ENCODE results near the gene ARHGAP44. TPM values are rescaled to one million over a fixed set of nuclear protein-coding genes. Genes with fewer than 3 reads are reported as not detected.

Gene ARHGAP44
- total RNA-seq, 1 experiment from 2014 or later: 0.40 TPM

DNA sequence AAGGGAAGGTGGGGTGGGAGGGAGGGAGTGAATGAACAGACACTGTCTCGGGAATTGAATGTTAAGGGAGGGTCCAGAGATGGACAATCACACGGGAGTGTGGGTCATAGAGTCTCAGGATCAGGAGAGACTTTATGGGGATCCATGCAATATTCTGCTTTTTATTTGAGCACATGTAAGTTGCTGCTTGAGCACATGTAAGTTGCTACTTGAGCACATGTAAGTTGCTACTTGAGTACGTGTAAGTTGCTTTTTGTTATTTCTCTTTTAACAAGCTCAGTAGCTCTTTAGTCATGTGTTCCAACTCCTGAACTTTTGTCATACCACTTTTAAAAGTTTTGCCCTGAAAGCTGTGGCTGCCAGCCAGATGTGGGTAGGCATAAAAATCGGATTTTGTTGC lies 110.3 kb downstream of the ARHGAP44 start:
- intact Hi-C loops (cut with micrococcal nuclease): no loop called here
- CTCF ChIA-PET: no interaction called here

DNA sequence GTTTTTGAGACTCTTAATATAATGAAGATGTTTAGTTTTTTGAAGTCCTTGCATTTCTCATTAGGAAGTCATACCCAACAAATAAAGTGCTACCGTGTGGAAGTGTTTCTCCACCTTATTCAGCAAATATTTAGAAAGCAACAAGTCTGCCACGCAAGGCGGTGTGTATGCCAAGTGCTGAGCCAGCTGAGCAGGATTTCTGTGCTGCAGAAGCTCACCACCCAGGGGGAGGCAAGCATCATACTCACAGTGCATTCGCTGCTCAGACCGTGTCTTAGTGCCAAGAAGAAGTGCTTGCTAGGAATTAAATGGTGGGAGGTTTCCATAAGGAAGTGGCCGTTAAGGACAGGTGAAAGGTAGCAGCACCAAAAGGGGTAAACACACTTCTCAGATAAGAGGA lies 111.2 kb downstream of the ARHGAP44 start:
- no peak overlapping the region for H2AFZ ChIP-seq (ENCODE audit: low read length)
- H3K9ac ChIP-seq (ENCODE audit: low read length): no peak overlapping the region
- H3K4me2 ChIP-seq (ENCODE audit: low read length): no peak overlapping the region
- BruUV-seq (replicated peaks): no TSS peak
- no peaks in the 10 kb centered on the region for H4K20me1 ChIP-seq (ENCODE audit: low read length)
- ATAC-seq: no peak
- no peaks in the 10 kb centered on the region for H3K4me1 ChIP-seq (ENCODE audit: insufficient read depth, low read length)
- CTCF ChIA-PET: no interaction called here
- no peak overlapping the region for H3K4me3 ChIP-seq (ENCODE audit: low read length)
- no peaks in the 10 kb centered on the region for H3K9me2 ChIP-seq (replicated peaks; ENCODE audit: low read length)
- H3K79me2 ChIP-seq (ENCODE audit: low read length): no peaks in the 10 kb centered on the region
- H3K27ac ChIP-seq (ENCODE audit: low read length): no peak overlapping the region
- no peak for DNase-seq
- H3K36me3 ChIP-seq (ENCODE audit: low read depth, low read length): no peaks in the 10 kb centered on the region
- no peaks in the 10 kb centered on the region for H3F3A ChIP-seq (ENCODE audit: low read length, unreplicated experiment)
- no peaks in the 10 kb centered on the region for H3K27me3 ChIP-seq (ENCODE audit: low read length)
- TF ChIP-seq, protein P1, sequence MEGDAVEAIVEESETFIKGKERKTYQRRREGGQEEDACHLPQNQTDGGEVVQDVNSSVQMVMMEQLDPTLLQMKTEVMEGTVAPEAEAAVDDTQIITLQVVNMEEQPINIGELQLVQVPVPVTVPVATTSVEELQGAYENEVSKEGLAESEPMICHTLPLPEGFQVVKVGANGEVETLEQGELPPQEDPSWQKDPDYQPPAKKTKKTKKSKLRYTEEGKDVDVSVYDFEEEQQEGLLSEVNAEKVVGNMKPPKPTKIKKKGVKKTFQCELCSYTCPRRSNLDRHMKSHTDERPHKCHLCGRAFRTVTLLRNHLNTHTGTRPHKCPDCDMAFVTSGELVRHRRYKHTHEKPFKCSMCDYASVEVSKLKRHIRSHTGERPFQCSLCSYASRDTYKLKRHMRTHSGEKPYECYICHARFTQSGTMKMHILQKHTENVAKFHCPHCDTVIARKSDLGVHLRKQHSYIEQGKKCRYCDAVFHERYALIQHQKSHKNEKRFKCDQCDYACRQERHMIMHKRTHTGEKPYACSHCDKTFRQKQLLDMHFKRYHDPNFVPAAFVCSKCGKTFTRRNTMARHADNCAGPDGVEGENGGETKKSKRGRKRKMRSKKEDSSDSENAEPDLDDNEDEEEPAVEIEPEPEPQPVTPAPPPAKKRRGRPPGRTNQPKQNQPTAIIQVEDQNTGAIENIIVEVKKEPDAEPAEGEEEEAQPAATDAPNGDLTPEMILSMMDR (conservative IDR thresholded peaks at IDR 0.05; ENCODE audit: low read depth, low read length): no peak
- TF ChIP-seq EZH2 (IDR thresholded peaks at IDR 0.05; ENCODE audit: low read length, unreplicated experiment): no peak
- TF ChIP-seq EZH2phosphoT487 (IDR thresholded peaks at IDR 0.05; ENCODE audit: borderline replicate concordance, low read length): no peak
- POLR2A ChIA-PET (ENCODE audit: unreplicated experiment): no interaction called here
- intact Hi-C loops (cut with micrococcal nuclease): no loop called here
- H3K9me3 ChIP-seq (ENCODE audit: low read length): peaks cover 4% of the 10 kb centered on the region; the same call in 1 of the 2 replicates

More for the DNA sequence above, 110.3 kb downstream of the ARHGAP44 start:
- no peaks in the 10 kb centered on the region for H3K4me1 ChIP-seq (ENCODE audit: insufficient read depth, low read length)
- no peaks in the 10 kb centered on the region for H3K36me3 ChIP-seq (ENCODE audit: low read depth, low read length)
- no peak overlapping the region for H3K27ac ChIP-seq (ENCODE audit: low read length)
- H3K9me3 ChIP-seq (ENCODE audit: low read length): peaks cover 4% of the 10 kb centered on the region; the same call in 1 of the 2 replicates
- ATAC-seq (no peak), DNase-seq (no peak)
- H3K4me2 ChIP-seq (ENCODE audit: low read length): no peak overlapping the region
- no peaks in the 10 kb centered on the region for H3K27me3 ChIP-seq (ENCODE audit: low read length)
- no peak overlapping the region for H2AFZ ChIP-seq (ENCODE audit: low read length)
- no peaks in the 10 kb centered on the region for H3K9me2 ChIP-seq (replicated peaks; ENCODE audit: low read length)
- BruUV-seq (replicated peaks): no TSS peak
- H4K20me1 ChIP-seq (ENCODE audit: low read length): no peaks in the 10 kb centered on the region
- POLR2A ChIA-PET (ENCODE audit: unreplicated experiment): no interaction called here
- no peak overlapping the region for H3K4me3 ChIP-seq (ENCODE audit: low read length)
- no peaks in the 10 kb centered on the region for H3F3A ChIP-seq (ENCODE audit: low read length, unreplicated experiment)
- no peak overlapping the region for H3K9ac ChIP-seq (ENCODE audit: low read length)
- TF ChIP-seq EZH2phosphoT487 (IDR thresholded peaks at IDR 0.05; ENCODE audit: borderline replicate concordance, low read length): no peak
- no peak for TF ChIP-seq EZH2 (IDR thresholded peaks at IDR 0.05; ENCODE audit: low read length, unreplicated experiment)
- TF ChIP-seq, protein P1 (conservative IDR thresholded peaks at IDR 0.05; ENCODE audit: low read depth, low read length): no peak
- no peaks in the 10 kb centered on the region for H3K79me2 ChIP-seq (ENCODE audit: low read length)

DNA sequence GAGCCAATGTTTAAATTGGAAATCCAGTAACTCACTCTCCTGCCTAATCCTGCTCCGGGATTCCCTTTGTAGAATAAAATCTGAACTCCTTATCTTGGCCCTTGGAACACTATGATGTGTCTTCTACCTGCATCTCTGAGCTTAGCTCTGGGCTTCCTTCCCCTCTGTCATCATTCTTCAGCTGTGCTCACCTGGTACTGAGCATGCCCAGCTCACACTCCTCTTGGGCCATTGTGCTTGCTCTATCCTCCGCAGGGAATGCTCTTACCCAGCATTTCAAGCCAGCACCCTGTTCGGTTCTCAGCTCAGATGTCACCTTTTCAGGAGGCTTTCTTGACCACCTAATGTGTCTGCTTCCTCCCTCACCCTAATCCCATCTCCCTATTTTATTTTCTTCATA lies 112.7 kb downstream of the ARHGAP44 start:
- Histone ChIP-seq H3K9me2 (replicated peaks; ENCODE audit: low read length) (no peaks in the 10 kb centered on the region), H3K9me3 (ENCODE audit: low read length) (peaks cover 4% of the 10 kb centered on the region; the same call in 1 of the 2 replicates), H3K9ac (ENCODE audit: low read length) (no peak overlapping the region), H3K27me3 (ENCODE audit: low read length) (no peaks in the 10 kb centered on the region), H3K4me3 (ENCODE audit: low read length) (no peak overlapping the region), H3K36me3 (ENCODE audit: low read depth, low read length) (no peaks in the 10 kb centered on the region), H3K79me2 (ENCODE audit: low read length) (no peaks in the 10 kb centered on the region), H3F3A (ENCODE audit: low read length, unreplicated experiment) (no peaks in the 10 kb centered on the region), H3K27ac (ENCODE audit: low read length) (no peak overlapping the region), H4K20me1 (ENCODE audit: low read length) (no peaks in the 10 kb centered on the region), H3K4me1 (ENCODE audit: insufficient read depth, low read length) (no peaks in the 10 kb centered on the region), H2AFZ (ENCODE audit: low read length) (no peak overlapping the region), H3K4me2 (ENCODE audit: low read length) (no peak overlapping the region)
- ChIA-PET CTCF (no interaction called here), POLR2A (ENCODE audit: unreplicated experiment) (no interaction called here)
- DNase-seq (no peak), ATAC-seq (no peak)
- TF ChIP-seq, protein P1 (conservative IDR thresholded peaks at IDR 0.05; ENCODE audit: low read depth, low read length): no peak
- TF ChIP-seq EZH2 (IDR thresholded peaks at IDR 0.05; ENCODE audit: low read length, unreplicated experiment) (no peak), EZH2phosphoT487 (IDR thresholded peaks at IDR 0.05; ENCODE audit: borderline replicate concordance, low read length) (no peak)
- intact Hi-C loops (cut with micrococcal nuclease): no loop called here
- no TSS peak for BruUV-seq (replicated peaks)
